ENCODE measurements around the gene CADM1. TPM values are rescaled to one million over a fixed set of nuclear protein-coding genes. Genes with fewer than 3 reads are reported as not detected.

The CADM1 gene
- total and polyA plus RNA-seq, 5 donors from 2014 or later = 3.6 to 11.3 (median 6.9) TPM

- Histone ChIP-seq H3K27me3 (ENCODE audit: control insufficient read depth, insufficient read depth, low read length) (peaks cover 9% of the 10 kb centered on the region), H3K4me1 (ENCODE audit: control insufficient read depth, insufficient read depth, low read length, poor library complexity, severe bottlenecking) (no peaks in the 10 kb centered on the region), H3K9me3 (ENCODE audit: control insufficient read depth in 2 of 2, low read length in 2 of 2) (no peaks in the 10 kb centered on the region), H3K4me3 (ENCODE audit: low read depth, low read length) (no peak overlapping the region), H3K36me3 (ENCODE audit: control insufficient read depth, insufficient read depth, low read length) (no peaks in the 10 kb centered on the region), H3K27ac (ENCODE audit: insufficient read depth, low read length, poor library complexity, severe bottlenecking) (no peak overlapping the region)
- Mint-ChIP-seq H3K4me3 (no peak overlapping the region), H3K4me1 (no peaks in the 10 kb centered on the region), H3K36me3 (no peaks in the 10 kb centered on the region), H3K27me3 (peaks cover 13% of the 10 kb centered on the region), H3K9me3 (peaks cover 0 to 4% (median 0%) of the 10 kb centered on the region in 7 donors), H3K27ac (no peak overlapping the region)
- ATAC-seq (ENCODE audit: low read depth in 2 of 2) = no peak
- DNase-seq = no peak
Measured at GRCh38 chr11:115168686-115169085, 335.5 kb downstream of the CADM1 start.

DNA sequence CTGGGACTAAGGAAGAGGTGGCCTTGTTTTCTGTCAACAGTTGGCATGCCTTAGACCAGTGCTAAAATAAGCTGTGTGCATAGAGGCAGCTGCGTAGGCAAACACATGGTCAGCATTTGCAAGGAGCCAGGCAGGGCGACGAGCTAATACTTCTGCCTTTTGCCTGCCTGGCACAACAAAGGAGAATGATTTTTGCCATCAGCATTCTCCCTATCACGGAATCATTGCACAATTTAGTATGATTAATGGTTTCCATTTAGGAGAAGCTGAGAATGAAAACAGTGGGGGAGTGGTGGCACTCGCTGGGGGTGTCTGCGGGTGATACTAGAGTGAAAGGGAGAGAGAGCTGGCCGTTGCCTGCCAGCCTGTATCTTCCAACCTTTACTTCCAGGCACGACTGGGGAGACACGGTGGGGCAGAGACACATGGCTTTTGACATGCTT is 336.0 kb downstream of the CADM1 start:
- no peak overlapping the region for H3K27ac ChIP-seq (ENCODE audit: insufficient read depth, low read length, poor library complexity, severe bottlenecking)

DNA sequence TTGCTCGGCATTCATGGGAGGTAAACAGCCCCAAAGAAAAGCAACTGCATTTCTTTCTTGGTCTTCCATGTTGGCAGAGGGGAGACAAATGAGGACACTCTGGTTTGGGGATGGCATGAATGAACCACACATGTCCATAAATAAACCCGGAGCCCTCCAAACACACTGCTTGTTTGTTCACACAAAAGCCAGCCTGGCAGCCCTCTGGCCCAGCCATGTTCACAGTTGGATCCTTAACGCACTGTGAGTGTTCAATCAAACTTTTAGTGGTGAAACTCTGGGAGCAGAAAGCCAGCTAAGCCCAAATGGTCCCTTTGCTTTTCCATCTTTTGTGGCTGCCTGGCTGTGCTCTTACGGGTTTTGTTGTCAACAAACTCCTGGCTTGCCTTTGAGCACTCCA is 336.8 kb downstream of the CADM1 start:
- H3K27me3 Mint-ChIP-seq = peaks cover 13% of the 10 kb centered on the region
- no peak for DNase-seq
- H3K4me1 Mint-ChIP-seq = no peaks in the 10 kb centered on the region
- Histone ChIP-seq H3K9me3 (ENCODE audit: control insufficient read depth in 2 of 2, low read length in 2 of 2) (no peaks in the 10 kb centered on the region), H3K4me1 (ENCODE audit: control insufficient read depth, insufficient read depth, low read length, poor library complexity, severe bottlenecking) (no peaks in the 10 kb centered on the region), H3K27me3 (ENCODE audit: control insufficient read depth, insufficient read depth, low read length) (peaks cover 9% of the 10 kb centered on the region), H3K36me3 (ENCODE audit: control insufficient read depth, insufficient read depth, low read length) (no peaks in the 10 kb centered on the region), H3K4me3 (ENCODE audit: low read depth, low read length) (no peak overlapping the region), H3K27ac (ENCODE audit: insufficient read depth, low read length, poor library complexity, severe bottlenecking) (no peak overlapping the region)
- no peak overlapping the region for H3K4me3 Mint-ChIP-seq
- H3K36me3 Mint-ChIP-seq = no peaks in the 10 kb centered on the region
- no peak overlapping the region for H3K27ac Mint-ChIP-seq
- ATAC-seq (ENCODE audit: low read depth in 2 of 2) = no peak
- H3K9me3 Mint-ChIP-seq = peaks cover 0 to 4% (median 0%) of the 10 kb centered on the region in 7 donors

More for the DNA sequence above, 336.0 kb downstream of the CADM1 start:
- Mint-ChIP-seq H3K4me3 (no peak overlapping the region), H3K36me3 (no peaks in the 10 kb centered on the region), H3K9me3 (peaks cover 0 to 4% (median 0%) of the 10 kb centered on the region in 7 donors), H3K4me1 (no peaks in the 10 kb centered on the region), H3K27ac (no peak overlapping the region), H3K27me3 (peaks cover 13% of the 10 kb centered on the region)
- no peaks in the 10 kb centered on the region for H3K4me1 ChIP-seq (ENCODE audit: control insufficient read depth, insufficient read depth, low read length, poor library complexity, severe bottlenecking)
- no peak for DNase-seq
- peaks cover 9% of the 10 kb centered on the region for H3K27me3 ChIP-seq (ENCODE audit: control insufficient read depth, insufficient read depth, low read length)
- H3K4me3 ChIP-seq (ENCODE audit: low read depth, low read length) = no peak overlapping the region
- no peaks in the 10 kb centered on the region for H3K9me3 ChIP-seq (ENCODE audit: control insufficient read depth in 2 of 2, low read length in 2 of 2)
- H3K36me3 ChIP-seq (ENCODE audit: control insufficient read depth, insufficient read depth, low read length) = no peaks in the 10 kb centered on the region
- no peak for ATAC-seq (ENCODE audit: low read depth in 2 of 2)

- Histone ChIP-seq H3K27me3 (ENCODE audit: control insufficient read depth, insufficient read depth, low read length) (peaks cover 9% of the 10 kb centered on the region), H3K4me1 (ENCODE audit: control insufficient read depth, insufficient read depth, low read length, poor library complexity, severe bottlenecking) (no peaks in the 10 kb centered on the region), H3K27ac (ENCODE audit: insufficient read depth, low read length, poor library complexity, severe bottlenecking) (no peak overlapping the region), H3K9me3 (ENCODE audit: control insufficient read depth in 2 of 2, low read length in 2 of 2) (no peaks in the 10 kb centered on the region), H3K4me3 (ENCODE audit: low read depth, low read length) (no peak overlapping the region), H3K36me3 (ENCODE audit: control insufficient read depth, insufficient read depth, low read length) (no peaks in the 10 kb centered on the region)
- peaks cover 0 to 4% (median 0%) of the 10 kb centered on the region in 7 donors for H3K9me3 Mint-ChIP-seq
- no peaks in the 10 kb centered on the region for H3K4me1 Mint-ChIP-seq
- H3K4me3 Mint-ChIP-seq = no peak overlapping the region
- H3K27ac Mint-ChIP-seq = no peak overlapping the region
- DNase-seq (no peak), ATAC-seq (ENCODE audit: low read depth in 2 of 2) (no peak)
- peaks cover 13% of the 10 kb centered on the region for H3K27me3 Mint-ChIP-seq
- H3K36me3 Mint-ChIP-seq = no peaks in the 10 kb centered on the region
Measured at GRCh38 chr11:115166820-115167219, 337.4 kb downstream of the CADM1 start.

DNA sequence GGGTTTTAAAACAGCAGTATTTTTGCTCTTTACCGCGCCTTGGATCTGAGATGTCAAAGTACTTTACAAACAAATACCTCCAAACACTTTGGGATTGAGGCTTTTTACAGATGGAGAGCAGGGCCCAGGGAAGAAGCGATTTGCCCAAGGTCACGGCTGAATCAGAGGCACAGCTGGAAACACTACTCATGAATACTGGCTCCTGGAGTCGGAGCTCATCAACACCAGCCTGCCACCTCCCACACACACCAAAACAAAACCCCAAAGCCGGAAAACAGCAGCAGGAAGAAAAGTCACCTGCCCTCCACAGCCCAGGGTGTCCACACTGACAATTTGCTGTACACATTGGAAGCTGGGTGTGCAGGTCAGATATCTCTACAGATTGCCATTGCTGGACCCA is 339.4 kb downstream of the CADM1 start:
- no peak for DNase-seq
- Mint-ChIP-seq H3K27ac (no peak overlapping the region), H3K27me3 (peaks cover 19% of the 10 kb centered on the region), H3K4me3 (no peak overlapping the region), H3K36me3 (no peaks in the 10 kb centered on the region), H3K4me1 (no peaks in the 10 kb centered on the region), H3K9me3 (peaks cover 0 to 4% (median 0%) of the 10 kb centered on the region in 7 donors)
- H3K4me1 ChIP-seq (ENCODE audit: control insufficient read depth, insufficient read depth, low read length, poor library complexity, severe bottlenecking) = no peaks in the 10 kb centered on the region
- no peak overlapping the region for H3K4me3 ChIP-seq (ENCODE audit: low read depth, low read length)
- H3K9me3 ChIP-seq (ENCODE audit: control insufficient read depth in 2 of 2, low read length in 2 of 2) = no peaks in the 10 kb centered on the region
- no peaks in the 10 kb centered on the region for H3K36me3 ChIP-seq (ENCODE audit: control insufficient read depth, insufficient read depth, low read length)
- no peak for ATAC-seq (ENCODE audit: low read depth in 2 of 2)
- no peak overlapping the region for H3K27ac ChIP-seq (ENCODE audit: insufficient read depth, low read length, poor library complexity, severe bottlenecking)
- peaks cover 9% of the 10 kb centered on the region for H3K27me3 ChIP-seq (ENCODE audit: control insufficient read depth, insufficient read depth, low read length)

DNA sequence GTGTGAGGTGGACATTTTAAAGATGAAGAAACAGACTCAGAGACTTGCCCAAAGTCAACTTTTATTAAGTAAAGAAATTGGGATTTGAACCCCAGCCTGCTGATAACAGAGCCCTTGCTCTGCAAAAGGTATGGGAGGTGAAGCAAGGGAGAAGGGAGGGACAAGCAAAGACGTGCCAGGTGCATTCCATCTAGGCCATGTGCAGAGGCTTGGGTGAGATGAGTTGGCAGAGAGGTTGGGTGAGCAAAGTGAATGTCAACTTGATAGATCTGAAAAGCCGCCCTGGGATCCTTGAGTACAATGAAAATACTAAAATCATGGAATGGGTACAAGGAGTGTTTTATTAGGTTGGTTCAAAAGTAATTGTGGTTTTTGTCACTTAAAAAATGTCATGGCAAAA is 341.3 kb downstream of the CADM1 start:
- DNase-seq (no peak), ATAC-seq (ENCODE audit: low read depth in 2 of 2) (no peak)
- H3K4me3 ChIP-seq (ENCODE audit: low read depth, low read length) = no peak overlapping the region
- Mint-ChIP-seq H3K4me3 (no peak overlapping the region), H3K4me1 (no peaks in the 10 kb centered on the region), H3K9me3 (peaks cover 0 to 4% (median 0%) of the 10 kb centered on the region in 7 donors), H3K27me3 (peaks cover 19% of the 10 kb centered on the region), H3K27ac (peak overlapping the region in 1 of 3 donors; percentile 78), H3K36me3 (no peaks in the 10 kb centered on the region)
- no peaks in the 10 kb centered on the region for H3K36me3 ChIP-seq (ENCODE audit: control insufficient read depth, insufficient read depth, low read length)
- H3K27me3 ChIP-seq (ENCODE audit: control insufficient read depth, insufficient read depth, low read length) = peaks cover 9% of the 10 kb centered on the region
- H3K27ac ChIP-seq (ENCODE audit: insufficient read depth, low read length, poor library complexity, severe bottlenecking) = no peak overlapping the region
- H3K4me1 ChIP-seq (ENCODE audit: control insufficient read depth, insufficient read depth, low read length, poor library complexity, severe bottlenecking) = no peaks in the 10 kb centered on the region
- no peaks in the 10 kb centered on the region for H3K9me3 ChIP-seq (ENCODE audit: control insufficient read depth in 2 of 2, low read length in 2 of 2)

DNA sequence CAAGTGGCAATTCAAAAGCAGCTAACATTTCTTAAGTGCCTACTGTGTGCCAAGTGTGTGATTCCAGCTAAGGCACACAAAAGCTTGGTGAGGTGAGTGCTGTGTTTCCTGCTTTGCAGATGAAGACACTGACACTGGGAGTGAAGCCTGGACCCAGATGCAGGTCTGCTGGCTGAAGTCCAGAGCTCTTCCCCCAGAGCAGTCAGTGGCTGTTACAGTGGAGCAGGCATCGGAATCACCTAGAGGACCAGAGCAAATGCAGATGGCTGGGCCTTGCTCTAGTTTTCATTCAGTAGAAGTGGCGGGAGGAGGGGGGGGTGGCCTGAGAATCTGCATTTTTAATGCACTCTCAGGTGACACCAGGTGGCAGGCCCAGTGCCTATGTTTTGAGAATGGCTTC is 342.3 kb downstream of the CADM1 start:
- no peaks in the 10 kb centered on the region for H3K4me1 Mint-ChIP-seq
- H3K9me3 Mint-ChIP-seq = peaks cover 0 to 4% (median 0%) of the 10 kb centered on the region in 7 donors
- H3K27me3 Mint-ChIP-seq = peaks cover 20% of the 10 kb centered on the region
- H3K4me3 Mint-ChIP-seq = no peak overlapping the region
- H3K27ac ChIP-seq (ENCODE audit: insufficient read depth, low read length, poor library complexity, severe bottlenecking) = no peak overlapping the region
- no peaks in the 10 kb centered on the region for H3K36me3 ChIP-seq (ENCODE audit: control insufficient read depth, insufficient read depth, low read length)
- H3K27ac Mint-ChIP-seq = no peak overlapping the region
- ATAC-seq (ENCODE audit: low read depth in 2 of 2) (no peak), DNase-seq (no peak)
- H3K9me3 ChIP-seq (ENCODE audit: control insufficient read depth in 2 of 2, low read length in 2 of 2) = no peaks in the 10 kb centered on the region
- H3K4me1 ChIP-seq (ENCODE audit: control insufficient read depth, insufficient read depth, low read length, poor library complexity, severe bottlenecking) = no peaks in the 10 kb centered on the region
- H3K36me3 Mint-ChIP-seq = no peaks in the 10 kb centered on the region
- no peak overlapping the region for H3K4me3 ChIP-seq (ENCODE audit: low read depth, low read length)
- H3K27me3 ChIP-seq (ENCODE audit: control insufficient read depth, insufficient read depth, low read length) = peaks cover 9% of the 10 kb centered on the region

DNA sequence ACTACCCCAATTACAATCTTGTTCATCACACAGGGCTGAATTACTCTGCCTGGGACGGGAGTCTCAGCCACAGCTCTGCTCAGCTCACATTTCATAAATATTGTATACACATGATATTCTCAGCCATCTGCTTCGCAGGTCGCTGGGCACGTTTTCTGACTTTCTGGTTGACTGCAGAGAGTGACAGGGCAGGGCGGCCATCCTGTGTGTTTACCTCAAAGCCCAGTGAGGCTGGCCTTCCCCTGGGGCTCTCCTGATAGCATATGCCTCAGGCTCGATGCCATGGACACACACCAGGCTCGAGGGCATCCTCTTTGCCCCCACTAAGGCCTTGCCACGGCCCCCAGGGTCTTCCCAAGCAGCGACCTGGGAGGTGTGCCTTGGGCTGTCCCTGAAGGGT is 345.0 kb downstream of the CADM1 start:
- Mint-ChIP-seq H3K36me3 (no peaks in the 10 kb centered on the region), H3K9me3 (peaks cover 0 to 3% (median 0%) of the 10 kb centered on the region in 7 donors), H3K4me1 (no peaks in the 10 kb centered on the region), H3K27me3 (peaks cover 25% of the 10 kb centered on the region), H3K4me3 (no peak overlapping the region), H3K27ac (no peak overlapping the region)
- DNase-seq (no peak), ATAC-seq (ENCODE audit: low read depth in 2 of 2) (no peak)
- Histone ChIP-seq H3K27me3 (ENCODE audit: control insufficient read depth, insufficient read depth, low read length) (no peaks in the 10 kb centered on the region), H3K36me3 (ENCODE audit: control insufficient read depth, insufficient read depth, low read length) (no peaks in the 10 kb centered on the region), H3K9me3 (ENCODE audit: control insufficient read depth in 2 of 2, low read length in 2 of 2) (no peaks in the 10 kb centered on the region), H3K27ac (ENCODE audit: insufficient read depth, low read length, poor library complexity, severe bottlenecking) (no peak overlapping the region), H3K4me3 (ENCODE audit: low read depth, low read length) (no peak overlapping the region), H3K4me1 (ENCODE audit: control insufficient read depth, insufficient read depth, low read length, poor library complexity, severe bottlenecking) (no peaks in the 10 kb centered on the region)

Data from CD4-positive, CD25-positive, alpha-beta regulatory T cell (primary cell).